Measurements from ENCODE around the gene DTX3. TPM values are rescaled to one million over a fixed set of nuclear protein-coding genes. Genes with fewer than 3 reads are reported as not detected.

Gene DTX3
- total RNA-seq, 4 donors from 2014 or later = 34.6 to 70.2 (median 53.2) TPM

DNA sequence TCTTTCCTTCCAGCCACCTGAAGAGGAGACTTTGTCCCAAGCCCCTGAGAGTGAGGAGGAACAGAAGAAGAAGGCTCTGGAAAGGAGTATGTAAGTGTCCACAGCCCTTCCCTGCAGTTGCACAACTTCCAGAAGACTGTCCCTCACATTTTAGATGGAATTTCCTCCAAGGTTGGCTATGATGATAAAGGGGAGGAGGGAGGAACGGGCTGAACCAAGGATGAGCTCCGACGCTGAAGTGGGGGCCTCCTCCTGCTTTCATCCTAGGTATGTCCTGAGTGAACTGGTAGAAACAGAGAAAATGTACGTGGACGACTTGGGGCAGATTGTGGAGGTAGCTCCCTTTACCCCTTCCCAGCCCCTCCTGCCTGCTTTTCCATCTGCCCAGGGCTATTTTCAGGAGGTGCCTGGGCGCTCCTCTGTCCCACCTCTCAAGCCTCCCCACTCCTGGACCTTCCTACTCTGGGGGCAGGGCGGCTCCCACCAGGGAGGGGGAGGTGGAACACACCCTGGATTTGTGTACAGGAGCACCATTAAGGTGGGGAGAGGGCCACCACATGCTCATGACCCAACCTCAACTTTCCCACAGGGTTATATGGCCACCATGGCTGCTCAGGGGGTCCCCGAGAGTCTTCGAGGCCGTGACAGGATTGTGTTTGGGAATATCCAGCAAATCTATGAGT is 8.9 kb downstream of the DTX3 start:
- Histone ChIP-seq H3K36me3 (peaks cover 0 to 55% of the 10 kb centered on the region in 2 donors), H3K27me3 (peaks cover 10% of the 10 kb centered on the region), H3K9me3 (no peaks in the 10 kb centered on the region), H3K27ac (peak overlapping the region in 3 of 4 donors; percentile 96 to 99 (median 98)), H3K4me3 (peak overlapping the region in 1 of 2 donors; percentile 89), H3K4me1 (peaks cover 0 to 83% (median 27%) of the 10 kb centered on the region in 3 donors)
- no peak for ATAC-seq
- WGBS, 2 donors (ENCODE audit: low coverage in 1 of 2) = 53 to 67% methylated on average over 3 to 4 of the region's 10 CpGs
- TF ChIP-seq POLR2AphosphoS5 (IDR thresholded peaks at IDR 0.05) = no peak
- no peak for TF ChIP-seq POLR2A (IDR thresholded peaks at IDR 0.05)
- TF ChIP-seq EP300 (IDR thresholded peaks at IDR 0.05) = no peak
- TF ChIP-seq, protein P1, sequence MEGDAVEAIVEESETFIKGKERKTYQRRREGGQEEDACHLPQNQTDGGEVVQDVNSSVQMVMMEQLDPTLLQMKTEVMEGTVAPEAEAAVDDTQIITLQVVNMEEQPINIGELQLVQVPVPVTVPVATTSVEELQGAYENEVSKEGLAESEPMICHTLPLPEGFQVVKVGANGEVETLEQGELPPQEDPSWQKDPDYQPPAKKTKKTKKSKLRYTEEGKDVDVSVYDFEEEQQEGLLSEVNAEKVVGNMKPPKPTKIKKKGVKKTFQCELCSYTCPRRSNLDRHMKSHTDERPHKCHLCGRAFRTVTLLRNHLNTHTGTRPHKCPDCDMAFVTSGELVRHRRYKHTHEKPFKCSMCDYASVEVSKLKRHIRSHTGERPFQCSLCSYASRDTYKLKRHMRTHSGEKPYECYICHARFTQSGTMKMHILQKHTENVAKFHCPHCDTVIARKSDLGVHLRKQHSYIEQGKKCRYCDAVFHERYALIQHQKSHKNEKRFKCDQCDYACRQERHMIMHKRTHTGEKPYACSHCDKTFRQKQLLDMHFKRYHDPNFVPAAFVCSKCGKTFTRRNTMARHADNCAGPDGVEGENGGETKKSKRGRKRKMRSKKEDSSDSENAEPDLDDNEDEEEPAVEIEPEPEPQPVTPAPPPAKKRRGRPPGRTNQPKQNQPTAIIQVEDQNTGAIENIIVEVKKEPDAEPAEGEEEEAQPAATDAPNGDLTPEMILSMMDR (IDR thresholded peaks at IDR 0.05) = no peak

GRCh38 chr12:57614178-57614947 is 9.7 kb downstream of the DTX3 start:
- no peak for ATAC-seq
- Histone ChIP-seq H3K4me1 (peaks cover 0 to 76% (median 21%) of the 10 kb centered on the region in 3 donors), H3K27ac (peak overlapping the region in 3 of 4 donors; percentile 96 to 99 (median 98)), H3K4me3 (no peak overlapping the region), H3K27me3 (peaks cover 10% of the 10 kb centered on the region), H3K9me3 (no peaks in the 10 kb centered on the region), H3K36me3 (peaks cover 0 to 50% of the 10 kb centered on the region in 2 donors)
- TF ChIP-seq POLR2AphosphoS5 (IDR thresholded peaks at IDR 0.05) (no peak), POLR2A (IDR thresholded peaks at IDR 0.05) (no peak), EP300 (IDR thresholded peaks at IDR 0.05) (no peak)
- TF ChIP-seq, protein P1 (IDR thresholded peaks at IDR 0.05) = no peak
- WGBS, 2 donors (ENCODE audit: low coverage in 1 of 2) = 28 to 36% methylated on average over 8 of the region's 14 CpGs

- WGBS, 2 donors (ENCODE audit: low coverage in 1 of 2) = 79 to 100% methylated on average over 2 to 10 of the region's 11 CpGs
- ATAC-seq = no peak
- Histone ChIP-seq H3K27me3 (peaks cover 13% of the 10 kb centered on the region), H3K9me3 (no peaks in the 10 kb centered on the region), H3K4me1 (peaks cover 0 to 75% (median 14%) of the 10 kb centered on the region in 3 donors), H3K4me3 (no peak overlapping the region), H3K36me3 (peaks cover 0 to 50% of the 10 kb centered on the region in 2 donors), H3K27ac (peak overlapping the region in 3 of 4 donors; percentile 36 to 99 (median 39))
- TF ChIP-seq POLR2AphosphoS5 (IDR thresholded peaks at IDR 0.05) (no peak), EP300 (IDR thresholded peaks at IDR 0.05) (no peak), POLR2A (IDR thresholded peaks at IDR 0.05) (no peak)
- TF ChIP-seq, protein P1 (IDR thresholded peaks at IDR 0.05) = no peak
Measured at GRCh38 chr12:57614948-57615500, 10.4 kb downstream of the DTX3 start.

DNA sequence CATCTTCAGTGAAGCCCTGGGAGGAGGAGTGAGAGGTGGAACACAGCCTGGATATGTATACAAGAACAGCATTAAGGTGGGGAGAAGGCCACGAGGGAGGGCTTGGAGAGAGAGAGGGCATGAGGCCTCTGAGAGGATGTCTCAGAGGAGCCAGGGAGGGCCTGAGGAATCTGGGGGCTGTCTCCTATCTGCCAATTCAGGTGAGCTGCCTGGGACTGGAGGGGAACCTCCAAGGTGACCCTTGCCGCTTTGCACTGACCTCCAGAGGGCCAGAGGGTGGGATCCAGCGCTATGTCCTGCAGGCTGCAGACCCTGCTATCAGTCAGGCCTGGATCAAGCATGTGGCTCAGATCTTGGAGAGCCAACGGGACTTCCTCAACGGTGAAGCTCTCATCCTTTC is 11.0 kb downstream of the DTX3 start:
- peak overlapping the region in 2 of 4 donors; percentile 14 to 36 for H3K27ac ChIP-seq
- no peak overlapping the region for H3K4me3 ChIP-seq
- WGBS, 2 donors (ENCODE audit: low coverage in 1 of 2) = 71 to 72% methylated on average over 4 to 5 of the region's 5 CpGs
- peaks cover 0 to 73% (median 14%) of the 10 kb centered on the region in 3 donors for H3K4me1 ChIP-seq
- ATAC-seq = no peak
- H3K36me3 ChIP-seq = peaks cover 0 to 50% of the 10 kb centered on the region in 2 donors
- no peaks in the 10 kb centered on the region for H3K9me3 ChIP-seq
- H3K27me3 ChIP-seq = peaks cover 19% of the 10 kb centered on the region
- TF ChIP-seq, protein P1 (IDR thresholded peaks at IDR 0.05) = no peak
- TF ChIP-seq EP300 (IDR thresholded peaks at IDR 0.05) = no peak
- TF ChIP-seq POLR2A (IDR thresholded peaks at IDR 0.05) = no peak
- no peak for TF ChIP-seq POLR2AphosphoS5 (IDR thresholded peaks at IDR 0.05)
